Nephron (organoid): Measurements from ENCODE around the gene ROBO1.

ENCODE experiments used
- H3K27ac Mint-ChIP-seq, 3 experiments: 2 replicates each; pipeline ENCODE4 v1.8.0; 2020; ENCODE audit warnings: mixed read lengths in 3 of 3, mild to moderate bottlenecking in 2 of 3, moderate library complexity in 1 of 3
- H3K27me3 Mint-ChIP-seq: 2 replicates; pipeline ENCODE4 v1.8.0; 2021; ENCODE audit warnings: low read depth, mild to moderate bottlenecking, moderate library complexity, mixed read lengths
- H3K36me3 Mint-ChIP-seq: 2 replicates; pipeline ENCODE4 v1.8.0; 2020; ENCODE audit warnings: low read depth, mixed read lengths
- H3K4me1 Mint-ChIP-seq: 2 replicates; pipeline ENCODE4 v1.8.0; 2020; ENCODE audit warnings: mixed read lengths
- H3K4me3 Mint-ChIP-seq, 3 experiments: 2 replicates each; pipeline ENCODE4 v1.8.0; 2020; ENCODE audit warnings: mild to moderate bottlenecking in 3 of 3, mixed read lengths in 3 of 3, moderate library complexity in 2 of 3
- H3K9me3 Mint-ChIP-seq: 2 replicates; pipeline ENCODE4 v1.8.0; 2020; ENCODE audit warnings: mixed read lengths
- CTCF ChIP-seq, 3 experiments: fragments of 200-600 bp; sonication (generic); IDR thresholded peaks; one replicate each; pipeline ENCODE4 v1.5.0; 2021; ENCODE audit warnings: antibody characterized with exemption in 3 of 3; ENCODE audit not compliant: unreplicated experiment in 3 of 3

Gene ROBO1

GRCh38 chr3:78802562-78802930, 965.3 kb downstream of the ROBO1 start:
- peaks cover 33% of the 10 kb centered on the region for H3K4me1 Mint-ChIP-seq
- peaks cover 4% of the 10 kb centered on the region for H3K36me3 Mint-ChIP-seq
- H3K9me3 Mint-ChIP-seq, result no peaks in the 10 kb centered on the region
- H3K27me3 Mint-ChIP-seq, result no peaks in the 10 kb centered on the region
- TF ChIP-seq CTCF (IDR thresholded peaks at IDR 0.05; ENCODE audit: unreplicated experiment in 3 of 3), result no peak
- peak overlapping the region in 2 of 3 experiments; percentile 3 to 44 for H3K27ac Mint-ChIP-seq
- H3K4me3 Mint-ChIP-seq, result no peak overlapping the region

DNA sequence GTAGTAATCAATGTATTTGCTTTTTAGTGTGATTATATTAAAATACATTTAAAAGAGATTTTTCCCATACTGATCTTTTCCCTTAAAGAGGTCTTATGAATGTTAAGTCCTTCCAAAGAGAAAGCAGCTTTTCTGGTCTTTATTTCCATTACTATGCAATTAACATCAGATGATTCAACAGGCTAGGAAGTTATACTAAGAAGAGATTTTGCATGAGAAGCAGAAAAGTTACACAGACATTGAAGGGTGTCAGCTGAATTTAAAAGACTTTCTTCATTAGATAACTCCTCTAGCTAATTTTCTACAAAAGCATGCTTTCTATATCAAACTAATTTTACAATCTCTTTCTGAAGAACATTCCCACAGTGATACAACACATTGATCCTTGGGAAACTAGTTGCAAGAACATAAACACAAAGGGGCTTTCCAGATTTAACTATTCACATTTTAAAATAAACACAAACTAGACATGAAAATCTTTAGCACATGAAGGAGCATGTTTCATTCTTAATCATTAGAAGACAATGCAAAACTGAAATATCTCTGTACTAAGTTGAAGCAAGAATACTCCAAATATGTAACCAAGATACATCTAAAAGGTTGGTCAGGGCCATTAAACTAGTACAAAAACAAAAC, 965.8 kb downstream of the ROBO1 start:
- H3K27me3 Mint-ChIP-seq, result no peaks in the 10 kb centered on the region
- no peak overlapping the region for H3K4me3 Mint-ChIP-seq
- H3K36me3 Mint-ChIP-seq, result peaks cover 4% of the 10 kb centered on the region
- H3K27ac Mint-ChIP-seq, result peak overlapping the region in 2 of 3 experiments; percentile 3 to 44
- TF ChIP-seq CTCF (IDR thresholded peaks at IDR 0.05; ENCODE audit: unreplicated experiment in 3 of 3), result no peak
- no peaks in the 10 kb centered on the region for H3K9me3 Mint-ChIP-seq
- peaks cover 36% of the 10 kb centered on the region for H3K4me1 Mint-ChIP-seq

DNA sequence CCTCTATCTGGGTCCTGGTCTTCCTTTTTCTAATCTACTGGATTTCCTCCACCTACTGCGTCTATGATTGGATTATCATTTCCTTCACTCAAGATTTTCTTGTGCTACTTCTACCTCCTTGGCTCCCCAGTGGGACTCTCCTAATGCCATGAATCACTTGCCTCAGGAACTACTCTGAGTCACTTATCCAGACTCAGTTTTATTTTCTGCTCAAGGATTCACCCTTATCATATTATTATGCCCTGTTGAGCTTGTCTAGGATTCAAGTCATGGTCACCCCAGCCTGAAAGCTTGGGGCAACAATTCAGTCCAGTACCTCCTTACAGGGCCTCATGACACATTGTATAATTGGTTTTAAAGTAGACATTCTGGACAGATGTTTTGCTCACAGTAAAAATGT, 968.1 kb downstream of the ROBO1 start:
- no peaks in the 10 kb centered on the region for H3K27me3 Mint-ChIP-seq
- TF ChIP-seq CTCF (IDR thresholded peaks at IDR 0.05; ENCODE audit: unreplicated experiment in 3 of 3), result no peak
- no peak overlapping the region for H3K4me3 Mint-ChIP-seq
- peaks cover 42% of the 10 kb centered on the region for H3K4me1 Mint-ChIP-seq
- H3K9me3 Mint-ChIP-seq, result no peaks in the 10 kb centered on the region
- no peak overlapping the region for H3K27ac Mint-ChIP-seq
- H3K36me3 Mint-ChIP-seq, result peaks cover 4% of the 10 kb centered on the region

DNA sequence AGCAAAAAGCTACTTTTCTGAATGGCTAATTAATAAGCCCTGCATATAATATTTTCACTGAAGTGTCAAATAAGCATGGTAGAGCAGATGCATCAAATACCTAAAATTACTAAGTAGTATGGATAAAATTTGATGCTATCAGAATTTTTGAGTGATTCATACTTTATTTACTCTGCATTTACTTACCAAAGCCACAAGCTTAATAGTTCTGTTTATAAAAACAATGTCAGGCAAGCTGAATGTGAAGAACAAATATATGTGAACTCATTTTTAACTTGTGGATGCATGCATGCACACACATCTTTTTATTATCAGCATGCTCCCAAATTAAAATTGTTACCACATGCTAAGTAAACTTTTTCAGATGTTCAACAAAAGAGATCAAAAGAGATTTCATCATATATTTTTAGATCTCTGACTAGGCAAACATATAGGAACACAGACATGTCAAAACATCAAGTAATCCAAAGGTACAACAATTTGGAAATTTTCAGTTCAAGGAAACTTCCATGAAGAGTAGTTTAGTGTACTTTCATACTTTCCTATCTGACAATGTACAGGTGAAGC, 969.4 kb downstream of the ROBO1 start:
- Mint-ChIP-seq H3K36me3 (peaks cover 4% of the 10 kb centered on the region), H3K9me3 (no peaks in the 10 kb centered on the region), H3K27ac (no peak overlapping the region), H3K4me3 (no peak overlapping the region), H3K4me1 (peaks cover 28% of the 10 kb centered on the region), H3K27me3 (no peaks in the 10 kb centered on the region)
- no peak for TF ChIP-seq CTCF (IDR thresholded peaks at IDR 0.05; ENCODE audit: unreplicated experiment in 3 of 3)

DNA sequence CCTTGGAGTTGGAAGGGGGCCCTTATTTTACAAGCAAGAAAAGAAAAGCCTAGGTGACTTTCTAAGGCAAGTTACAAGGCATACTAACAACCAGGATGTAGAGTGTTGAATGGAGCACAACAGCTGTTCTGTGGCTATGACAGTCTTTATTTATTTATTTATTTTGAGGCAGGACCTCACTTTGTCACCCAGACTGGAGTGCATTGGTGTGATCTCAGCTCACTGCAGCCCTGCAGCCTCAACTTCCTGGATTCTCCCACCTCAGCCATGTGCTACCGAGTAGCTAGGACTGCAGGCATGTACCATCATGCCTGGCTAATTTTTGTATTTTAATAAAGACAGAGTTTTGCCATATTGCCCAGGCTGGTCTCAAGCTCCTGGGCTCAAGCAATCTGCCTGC, 973.4 kb downstream of the ROBO1 start:
- peaks cover 28% of the 10 kb centered on the region for H3K4me1 Mint-ChIP-seq
- no peak for TF ChIP-seq CTCF (IDR thresholded peaks at IDR 0.05; ENCODE audit: unreplicated experiment in 3 of 3)
- H3K27me3 Mint-ChIP-seq, result no peaks in the 10 kb centered on the region
- H3K9me3 Mint-ChIP-seq, result no peaks in the 10 kb centered on the region
- no peak overlapping the region for H3K4me3 Mint-ChIP-seq
- no peaks in the 10 kb centered on the region for H3K36me3 Mint-ChIP-seq
- H3K27ac Mint-ChIP-seq, result no peak overlapping the region

DNA sequence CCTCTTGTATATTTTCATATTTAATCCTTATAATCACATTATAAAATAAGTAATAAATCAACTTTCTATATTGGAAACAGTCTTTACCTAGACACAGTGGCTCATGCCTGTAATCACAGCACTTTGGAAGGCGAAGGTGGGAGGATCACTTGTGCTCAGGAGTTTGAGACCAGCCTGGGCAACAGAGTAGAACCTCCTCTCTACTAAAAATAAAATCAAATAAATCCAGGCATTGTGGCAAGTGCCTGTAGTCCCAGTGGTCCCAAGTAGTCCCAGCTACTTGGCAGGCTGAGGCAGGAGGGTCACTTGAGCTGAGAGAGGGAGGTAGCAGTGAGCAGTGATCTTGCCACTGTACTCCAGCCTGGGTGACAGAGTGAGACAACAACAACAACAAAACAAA, 975.1 kb downstream of the ROBO1 start:
- Mint-ChIP-seq H3K4me1 (peaks cover 28% of the 10 kb centered on the region), H3K27me3 (no peaks in the 10 kb centered on the region), H3K36me3 (no peaks in the 10 kb centered on the region), H3K9me3 (no peaks in the 10 kb centered on the region), H3K4me3 (peak overlapping the region in 1 of 3 experiments; percentile 5), H3K27ac (peak overlapping the region; percentile 33 to 86 (median 44))
- TF ChIP-seq CTCF (IDR thresholded peaks at IDR 0.05; ENCODE audit: unreplicated experiment in 3 of 3), result no peak
